ENCODE data around the gene TRIM31. TPM values are rescaled to one million over a fixed set of nuclear protein-coding genes. Genes with fewer than 3 reads are reported as not detected.

The TRIM31 gene
- total RNA-seq: not detected in 2 replicates
- polyA plus RNA-seq: not detected in 2 replicates
- polyA plus RNA-seq (2012): not detected in 2 replicates
- not detected in 2 replicates for polyA minus RNA-seq (ENCODE audit: low replicate concordance)

GRCh38 chr6:30113003-30113759 is at the start of gene TRIM31:
TSS of gene TRIM31 (minus strand) at chr6:30113090. CDS start at chr6:30112805, 285 bp downstream.
- Histone ChIP-seq H2AFZ (ENCODE audit: low read length) (no peak within 1 kb of the TSS), H3K27me3 (ENCODE audit: control insufficient read depth, insufficient read depth, low read length) (peaks cover 10% of the 10 kb centered on the region), H3K36me3 (ENCODE audit: control insufficient read depth, insufficient read depth, low read length) (no peaks in the 10 kb centered on the region), H3K9ac (ENCODE audit: insufficient read depth, low read length) (no peak within 1 kb of the TSS), H4K20me1 (ENCODE audit: control insufficient read depth, extremely low read depth, insufficient read depth, low read length) (no peaks in the 10 kb centered on the region), H3K4me2 (ENCODE audit: extremely low read depth, insufficient read depth, low read length) (no peak within 1 kb of the TSS), H3K79me2 (ENCODE audit: control insufficient read depth, insufficient read depth, low read length) (no peaks in the 10 kb centered on the region), H3K4me1 (ENCODE audit: control insufficient read depth, extremely low read depth, insufficient read depth, low read length) (no peaks in the 10 kb centered on the region), H3K4me3 (replicated peaks in 1 of 4; ENCODE audit: control extremely low read depth in 1 of 4, insufficient read depth in 1 of 4, low read depth in 3 of 4, low read length in 4 of 4) (no peak within 1 kb of the TSS), H3K27ac (ENCODE audit: insufficient read depth, low read length) (no peak within 1 kb of the TSS), H3K9me3 (ENCODE audit: control insufficient read depth, insufficient read depth, low read depth, low read length) (no peaks in the 10 kb centered on the region)
- no peak for DNase-seq (ENCODE audit: low read depth in 2 of 2)
- no peak for TF ChIP-seq EZH2 (IDR thresholded peaks at IDR 0.05; ENCODE audit: low read length, missing control alignments)
- TF ChIP-seq CTCF (conservative IDR thresholded peaks at IDR 0.05 in 1 of 2, IDR thresholded peaks at IDR 0.05 in 1 of 2; ENCODE audit: low read depth in 1 of 2, low read length in 2 of 2): no peak

GRCh38 chr6:30162265-30163089 is 49.6 kb upstream of the TRIM31 start:
- H4K20me1 ChIP-seq (ENCODE audit: control insufficient read depth, extremely low read depth, insufficient read depth, low read length): no peaks in the 10 kb centered on the region
- peaks cover 7% of the 10 kb centered on the region for H3K27me3 ChIP-seq (ENCODE audit: control insufficient read depth, insufficient read depth, low read length)
- DNase-seq (ENCODE audit: low read depth in 2 of 2): no peak
- no peak overlapping the region for H3K4me2 ChIP-seq (ENCODE audit: extremely low read depth, insufficient read depth, low read length)
- H3K27ac ChIP-seq (ENCODE audit: insufficient read depth, low read length): no peak overlapping the region
- H3K9ac ChIP-seq (ENCODE audit: insufficient read depth, low read length): no peak overlapping the region
- TF ChIP-seq CTCF (conservative IDR thresholded peaks at IDR 0.05 in 1 of 2, IDR thresholded peaks at IDR 0.05 in 1 of 2; ENCODE audit: low read depth in 1 of 2, low read length in 2 of 2) (no peak), EZH2 (IDR thresholded peaks at IDR 0.05; ENCODE audit: low read length, missing control alignments) (no peak)
- H3K36me3 ChIP-seq (ENCODE audit: control insufficient read depth, insufficient read depth, low read length): no peaks in the 10 kb centered on the region
- no peaks in the 10 kb centered on the region for H3K9me3 ChIP-seq (ENCODE audit: control insufficient read depth, insufficient read depth, low read depth, low read length)
- no peak overlapping the region for H3K4me3 ChIP-seq (replicated peaks in 1 of 4; ENCODE audit: control extremely low read depth in 1 of 4, insufficient read depth in 1 of 4, low read depth in 3 of 4, low read length in 4 of 4)
- H3K4me1 ChIP-seq (ENCODE audit: control insufficient read depth, extremely low read depth, insufficient read depth, low read length): no peaks in the 10 kb centered on the region
- no peak overlapping the region for H2AFZ ChIP-seq (ENCODE audit: low read length)
- no peaks in the 10 kb centered on the region for H3K79me2 ChIP-seq (ENCODE audit: control insufficient read depth, insufficient read depth, low read length)

Measured in fibroblast of lung (primary cell).